HepG2 (cell line): ENCODE results near the gene C16orf54. TPM values are rescaled to one million over a fixed set of nuclear protein-coding genes. Genes with fewer than 3 reads are reported as not detected.

Experiments
- CHCHD3 ChIP-seq: sonication (generic); formaldehyde crosslinking; IDR thresholded peaks from 2 replicates; pipeline ENCODE4 v1.8.0; 2022; ENCODE audit warnings: mild to moderate bottlenecking, missing genetic modification reagents, moderate library complexity
- EED ChIP-seq: sonication (generic); formaldehyde crosslinking; IDR thresholded peaks from 2 replicates; pipeline ENCODE4 v1.5.0; 2020; ENCODE audit warnings: mild to moderate bottlenecking, missing genetic modification reagents
- HDAC6 ChIP-seq: fragments of 200-600 bp; sonication (generic); IDR thresholded peaks from 2 replicates; pipeline ENCODE4 v1.7.0; 2017; ENCODE audit warnings: mild to moderate bottlenecking, antibody characterized with exemption, low read length, low read depth
- MED1 ChIP-seq: sonication (generic); formaldehyde crosslinking; IDR thresholded peaks from 2 replicates; pipeline ENCODE4 v1.4.0; 2020; ENCODE audit warnings: missing genetic modification reagents
- MEF2D ChIP-seq: sonication (generic); formaldehyde crosslinking; IDR thresholded peaks from 2 replicates; pipeline ENCODE4 v1.5.1; 2020; ENCODE audit warnings: mild to moderate bottlenecking, missing genetic modification reagents
- NFYC ChIP-seq: IDR thresholded peaks from 2 replicates; pipeline ENCODE4 v1.6.1; 2016; ENCODE audit warnings: missing genetic modification reagents, missing compliant biosample characterization
- PATZ1 ChIP-seq: sonication (generic); formaldehyde crosslinking; IDR thresholded peaks from 2 replicates; pipeline ENCODE4 v1.4.0; 2020; ENCODE audit warnings: missing genetic modification reagents
- SALL1 ChIP-seq: sonication (generic); formaldehyde crosslinking; IDR thresholded peaks from 2 replicates; pipeline ENCODE4 v1.8.0; 2022; ENCODE audit warnings: mild to moderate bottlenecking, missing genetic modification reagents
- SMC3 ChIP-seq: IDR thresholded peaks from 2 replicates; pipeline ENCODE4 v1.6.1; 2011; ENCODE audit warnings: low read length, improper control_type of control experiment
- TEF ChIP-seq: sonication (generic); formaldehyde crosslinking; IDR thresholded peaks from 2 replicates; pipeline ENCODE4 v1.5.0; 2020; ENCODE audit warnings: missing genetic modification reagents
- TRIM22 ChIP-seq: fragments of 450-650 bp; IDR thresholded peaks from 2 replicates; pipeline ENCODE4 v1.6.1; 2017
- XRCC5 ChIP-seq: fragments of 200-400 bp; formaldehyde crosslinking; optimal IDR thresholded peaks from 2 replicates; pipeline ENCODE3; 2017; ENCODE audit warnings: mild to moderate bottlenecking, low read length
- YEATS4 ChIP-seq: sonication (generic); formaldehyde crosslinking; IDR thresholded peaks from 2 replicates; pipeline ENCODE4 v1.4.0; 2020; ENCODE audit warnings: missing genetic modification reagents, borderline replicate concordance
- ZFAT ChIP-seq: sonication (generic); formaldehyde crosslinking; conservative IDR thresholded peaks from 2 replicates; pipeline ENCODE4 v1.8.1; 2023; ENCODE audit warnings: missing genetic modification reagents, inconsistent platforms
- ZKSCAN1 ChIP-seq: fragments of 150-350 bp; IDR thresholded peaks from 2 replicates; pipeline ENCODE4 v1.6.1; 2014; ENCODE audit warnings: low read length
- ZMYM3 ChIP-seq: sonication (generic); formaldehyde crosslinking; IDR thresholded peaks from 2 replicates; pipeline ENCODE4 v1.5.1; 2020; ENCODE audit warnings: mild to moderate bottlenecking, missing genetic modification reagents
- ZNF329 ChIP-seq: sonication (generic); formaldehyde crosslinking; IDR thresholded peaks from 2 replicates; pipeline ENCODE4 v1.9.0; 2021; ENCODE audit warnings: low read depth, mild to moderate bottlenecking, missing genetic modification reagents
- ZNF335 ChIP-seq: sonication (generic); formaldehyde crosslinking; IDR thresholded peaks from 2 replicates; pipeline ENCODE4 v1.4.0; 2020; ENCODE audit warnings: missing genetic modification reagents
- ZNF580 ChIP-seq: IDR thresholded peaks from 2 replicates; pipeline ENCODE4 v1.6.1; 2016; ENCODE audit warnings: low read depth, borderline replicate concordance
- ZNF687 ChIP-seq: sonication (generic); formaldehyde crosslinking; IDR thresholded peaks from 2 replicates; pipeline ENCODE4 v1.5.1; 2020; ENCODE audit warnings: mild to moderate bottlenecking, missing genetic modification reagents, moderate library complexity
- ZNF746 ChIP-seq: sonication (generic); formaldehyde crosslinking; IDR thresholded peaks from 2 replicates; pipeline ENCODE4 v1.8.0; 2022; ENCODE audit warnings: mild to moderate bottlenecking, missing genetic modification reagents
- ZSCAN5A ChIP-seq: sonication (generic); formaldehyde crosslinking; IDR thresholded peaks from 2 replicates; pipeline ENCODE4 v1.8.0; 2022; ENCODE audit warnings: mild to moderate bottlenecking, missing genetic modification reagents, borderline replicate concordance
- polyA plus RNA-seq, 8 experiments: library from polyadenylated mRNA; depleted of rRNA in 3 of 8; stranded (reverse) in 7 of 8; unstranded in 1 of 8; fragments of >200 nt; fragmentation: Illumina TruSeq in 4 of 8; extraction: Trizol in 4 of 8; gene quantifications; 2 replicates each; pipeline versions ENCODE4 v1.2.1 to v1.2.3, GENCODE V29; 2011 to 2016; ENCODE audit warnings: low read depth in 4 of 8, missing spikeins in 1 of 8, mixed read lengths in 1 of 8; ENCODE audit not compliant: insufficient read depth in 1 of 8
- total RNA-seq, 5 experiments: library from RNA; depleted of rRNA; stranded (reverse); fragments of >200 nt; fragmentation: Illumina TruSeq; extraction: Trizol; gene quantifications; 2 replicates each; pipeline ENCODE4 v1.2.3, GENCODE V29; 2016; ENCODE audit warnings: low read depth in 1 of 5

Gene C16orf54
- total and polyA plus RNA-seq, 2 of the 13 experiments (the other 11 are each of a cell fraction or from before 2014, with no cell fraction given) = not detected

- no peak for TF ChIP-seq ZSCAN5A (CRISPR knock-in tag)
- no peak for TF ChIP-seq NFYC (CRISPR knock-in tag)
- TF ChIP-seq ZMYM3 (CRISPR knock-in tag) = peak; percentile 50
- TF ChIP-seq PATZ1 (CRISPR knock-in tag) = peak; percentile 29; the same call in 1 of the 2 replicates
- TF ChIP-seq ZNF329 (CRISPR knock-in tag) = no peak
- TF ChIP-seq ZFAT (CRISPR knock-in tag) = no peak
- TF ChIP-seq CHCHD3 (CRISPR knock-in tag) = no peak
- TF ChIP-seq YEATS4 (CRISPR knock-in tag) = no peak
- TF ChIP-seq ZNF335 (CRISPR knock-in tag) = no peak
- TF ChIP-seq HDAC6 = no peak
- TF ChIP-seq MED1 (CRISPR knock-in tag) = peak; percentile 34; the same call in 1 of the 2 replicates
- TF ChIP-seq EED = no peak
- peak; percentile 64; the same call in 1 of the 2 replicates for TF ChIP-seq SMC3
- TF ChIP-seq SALL1 (CRISPR knock-in tag) = 0 out of 2 replicates have a peak, but pooled peaks have one; percentile 27
- no peak for TF ChIP-seq ZNF580 (CRISPR knock-in tag)
- no peak for TF ChIP-seq ZKSCAN1
- no peak for TF ChIP-seq TRIM22
- no peak for TF ChIP-seq TEF
- TF ChIP-seq ZNF746 (CRISPR knock-in tag) = no peak
- TF ChIP-seq XRCC5 = no peak
- TF ChIP-seq MEF2D = no peak
- peak; percentile 41 for TF ChIP-seq ZNF687
Measured at GRCh38 chr16:29736112-29736511, 9.7 kb downstream of the C16orf54 start (continued).
